GM18526 (cell line): ENCODE results near the gene MCCC1.

Experiments used
- POLR2A ChIP-seq: IDR thresholded peaks from 3 replicates; pipeline ENCODE4 v1.6.1; 2011; ENCODE audit not compliant: insufficient read length; ENCODE audit errors: extremely low read depth

MCCC1 gene

GRCh38 chr3:182979674-182980191 is 119.6 kb downstream of the MCCC1 start:
- no peak for TF ChIP-seq POLR2A

- no peak for TF ChIP-seq POLR2A
Observed at GRCh38 chr3:182979103-182979673, 120.1 kb downstream of the MCCC1 start.

DNA sequence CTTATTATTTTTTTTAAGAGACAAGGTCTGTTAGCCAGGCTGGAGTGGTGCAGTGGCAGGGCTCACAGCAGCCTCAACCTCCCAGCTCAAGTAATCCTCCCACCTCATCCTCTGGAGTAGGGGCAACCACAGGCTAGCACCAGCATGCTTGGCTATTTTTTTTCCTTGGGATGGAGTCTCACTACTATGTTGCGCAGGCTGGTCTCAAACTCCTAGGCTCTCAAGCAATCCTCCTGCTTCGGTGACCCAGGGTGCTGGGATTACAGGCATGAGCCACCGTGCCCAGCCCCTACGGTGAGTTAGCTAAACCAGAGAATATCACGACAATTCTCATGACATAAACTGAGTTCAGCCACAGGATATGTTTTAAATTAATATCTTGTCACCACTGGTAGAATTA is 120.9 kb downstream of the MCCC1 start:
- no peak for TF ChIP-seq POLR2A

DNA sequence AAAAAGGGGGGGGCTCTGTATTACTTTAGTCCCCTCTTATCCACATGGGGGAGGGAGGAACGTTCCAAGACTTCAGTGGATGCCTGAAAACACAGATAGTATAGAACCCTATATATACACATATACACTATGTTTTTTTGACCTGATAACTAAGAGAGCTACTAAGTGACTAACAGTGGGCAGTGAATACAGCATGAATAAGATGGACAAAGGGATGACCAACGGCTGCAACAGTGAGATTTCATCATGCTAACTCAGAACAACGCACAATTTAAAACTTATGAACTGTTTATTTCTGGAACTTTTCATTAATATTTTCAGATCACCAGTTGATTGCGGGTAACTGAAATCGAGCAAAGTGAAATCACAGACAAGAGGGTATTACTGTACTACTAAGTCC is 126.2 kb downstream of the MCCC1 start:
- TF ChIP-seq POLR2A: no peak

DNA sequence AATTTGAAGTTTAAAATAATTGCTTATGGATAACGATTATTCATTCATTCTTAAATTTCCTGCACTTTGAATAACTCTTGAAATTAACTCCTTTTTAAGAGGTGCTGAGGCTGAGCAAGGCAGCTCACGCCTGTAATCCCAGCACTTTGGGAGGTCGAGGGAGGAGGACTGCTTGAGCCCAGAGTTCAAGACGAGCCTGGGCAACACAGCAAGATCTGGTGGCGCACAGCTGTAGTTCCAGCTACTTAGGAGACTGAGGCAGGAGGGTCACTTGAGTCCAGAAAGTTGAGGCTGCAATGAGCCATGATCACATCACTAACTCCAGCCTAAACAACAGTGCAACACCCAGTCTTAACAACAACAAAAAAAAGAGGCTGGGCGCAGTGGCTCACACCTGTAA is 126.9 kb downstream of the MCCC1 start:
- no peak for TF ChIP-seq POLR2A

DNA sequence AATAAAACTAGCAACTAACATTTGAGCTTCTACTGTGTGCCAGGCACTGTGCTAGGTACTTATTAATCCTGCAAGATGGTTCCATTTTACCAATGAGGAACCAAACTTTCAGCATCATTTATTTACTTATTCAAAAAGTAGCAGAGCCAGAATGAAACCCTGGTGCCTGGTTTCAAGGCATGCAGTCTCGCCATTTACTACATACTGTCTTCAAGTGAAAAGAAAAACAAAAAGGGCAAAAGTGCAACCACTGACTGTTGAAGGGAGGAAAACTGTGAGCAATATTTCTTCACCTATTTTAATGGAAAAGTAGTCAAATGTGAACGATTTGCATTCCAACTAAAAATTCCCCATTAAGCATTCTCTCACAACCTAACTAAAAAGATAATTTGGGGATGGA is 127.7 kb downstream of the MCCC1 start:
- no peak for TF ChIP-seq POLR2A

- no peak for TF ChIP-seq POLR2A
Observed at GRCh38 chr3:182970811-182971418, 128.4 kb downstream of the MCCC1 start.

DNA sequence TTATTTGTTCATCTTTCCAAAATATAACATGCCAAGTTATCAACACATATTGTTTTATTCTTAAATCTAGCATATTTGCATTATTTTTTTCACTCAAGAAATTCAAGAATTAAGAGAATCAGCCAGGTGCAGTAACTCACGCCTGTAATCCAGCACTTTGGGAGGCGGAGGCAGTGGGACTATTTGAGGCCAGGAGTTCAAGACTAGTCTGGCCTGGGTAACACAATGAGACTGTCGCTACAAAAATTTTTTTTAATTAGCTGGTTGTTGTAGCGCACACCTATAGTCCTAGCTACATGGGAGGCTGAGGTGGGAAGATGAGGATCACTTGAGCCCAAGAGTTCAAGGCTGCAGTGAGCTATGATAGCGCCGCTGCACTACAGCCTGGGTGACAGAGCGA is 129.4 kb downstream of the MCCC1 start:
- TF ChIP-seq POLR2A: no peak

DNA sequence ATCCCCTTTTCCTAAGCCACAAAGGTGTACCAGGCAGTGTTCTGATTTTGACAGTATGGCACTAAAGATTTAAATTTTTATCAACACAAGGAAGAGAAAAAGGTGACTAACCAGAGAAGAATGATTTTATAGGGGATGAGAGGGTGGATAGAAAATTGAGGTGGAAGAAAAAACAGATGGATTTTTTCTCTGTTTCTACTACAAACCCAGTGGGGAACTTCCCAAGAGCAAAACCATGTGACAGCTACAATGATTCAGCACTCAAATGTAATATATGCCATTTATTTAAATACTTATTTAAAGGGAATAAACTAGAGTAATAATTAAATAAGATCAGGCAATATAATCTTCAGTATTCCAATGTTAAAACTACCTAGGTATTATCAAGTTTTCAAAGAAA is 130.0 kb downstream of the MCCC1 start:
- no peak for TF ChIP-seq POLR2A

DNA sequence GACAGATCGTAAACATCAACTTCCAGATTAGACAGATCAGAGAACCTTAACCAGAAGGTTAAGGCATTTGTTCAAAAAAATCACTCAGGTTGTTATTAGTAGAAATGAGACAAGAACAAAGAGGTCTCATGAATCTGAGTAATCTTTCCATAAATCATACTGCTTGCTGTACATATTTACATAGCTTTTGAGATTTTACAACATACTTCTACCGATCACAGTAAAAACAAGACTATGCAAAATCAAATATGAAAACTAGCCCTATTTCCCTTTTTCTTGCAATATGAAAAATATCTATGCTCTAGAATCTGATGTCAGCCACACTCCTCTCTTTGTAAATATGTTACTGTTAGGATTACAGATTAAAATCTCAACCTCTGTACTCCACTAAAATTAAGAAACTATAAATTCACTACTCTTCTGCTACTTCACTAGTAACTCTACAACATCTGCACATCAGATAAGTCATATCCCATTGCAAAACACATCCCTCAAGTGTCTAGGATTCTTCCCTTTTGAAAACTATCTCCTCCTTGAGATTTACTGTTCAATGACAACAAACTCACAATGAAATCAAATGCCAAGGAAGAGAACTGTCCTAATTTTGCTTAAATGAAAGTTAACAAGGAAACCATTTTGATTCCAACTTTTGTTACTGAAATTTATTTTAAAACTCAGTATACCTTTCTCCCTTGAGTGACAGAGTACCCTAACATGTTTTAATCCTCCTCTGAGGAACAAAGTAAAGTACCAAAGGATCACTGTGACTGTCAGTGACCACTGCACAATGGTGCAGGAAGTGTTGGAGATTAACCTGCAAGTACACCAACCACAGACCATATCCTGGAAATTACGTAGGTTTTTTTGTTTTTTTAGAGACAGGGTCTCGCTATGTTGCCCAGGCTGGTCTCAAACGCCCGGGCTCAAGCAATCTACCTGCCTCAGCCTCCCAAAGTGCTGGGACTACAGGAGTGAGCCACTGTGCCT is 131.8 kb downstream of the MCCC1 start:
- no peak for TF ChIP-seq POLR2A

DNA sequence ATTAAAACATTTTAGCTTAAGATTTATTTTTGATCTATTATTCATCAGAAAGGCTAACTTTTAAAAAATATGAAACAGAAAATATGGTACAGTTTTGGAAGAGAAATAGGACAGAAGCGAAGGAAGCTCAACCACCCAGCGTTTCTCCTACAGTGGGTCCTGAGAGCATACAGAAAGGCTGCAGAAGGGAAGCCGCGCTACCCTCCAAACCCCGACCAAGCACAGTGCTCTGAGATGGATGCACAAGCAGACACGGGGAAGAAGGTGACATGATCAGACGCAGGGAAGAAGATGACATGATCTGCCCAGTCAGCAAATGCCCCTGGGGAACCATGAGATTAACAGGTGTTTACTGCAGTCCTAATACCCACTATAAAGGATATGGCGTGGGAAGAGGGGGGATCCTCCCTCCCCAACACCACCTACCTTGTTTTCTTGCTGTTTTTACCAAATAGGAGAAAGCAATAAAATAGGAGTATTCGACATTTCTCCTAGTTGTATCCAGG is 133.4 kb downstream of the MCCC1 start:
- TF ChIP-seq POLR2A: no peak
